GM12878 (cell line): ENCODE measurements around the gene TOMM5. TPM values are rescaled to one million over a fixed set of nuclear protein-coding genes. Genes with fewer than 3 reads are reported as not detected.

Source experiments
- ATAC-seq: fragments of 200-7000 bp; cut with Tn5 transposase; 3 replicates; pipeline ENCODE4 v1.9.1; 2020; ENCODE audit warnings: mild to moderate bottlenecking, moderate library complexity
- BruUV-seq: library from RNA; stranded (reverse); fragments of 400-500 nt; replicated peaks from 2 replicates; lab custom pipeline; 2021; lab: Mats Ljungman, UMichigan
- CTCF ChIA-PET: fragments of 300-600 bp; sonication (Branson Sonifier 250); formaldehyde crosslinking; extraction: SDS; loops from one replicate; lab custom pipeline; 2021; ENCODE audit warnings: inconsistent platforms; lab: Yijun Ruan, JAX
- POLR2A ChIA-PET: fragments of 350-600 bp; formaldehyde crosslinking; extraction: SDS; loops from one replicate; lab custom pipeline; 2021; ENCODE audit warnings: inconsistent platforms; lab: Charles Lee
- RAD21 ChIA-PET: fragments of 300-600 bp; sonication (Branson Sonifier 250); formaldehyde crosslinking; loops from one replicate; lab custom pipeline; 2023; ENCODE audit warnings: antibody characterized with exemption; ENCODE audit not compliant: unreplicated experiment; lab: Charles Lee
- SMC1A ChIA-PET: fragments of 300-600 bp; sonication (Branson Sonifier 250); formaldehyde crosslinking; loops from one replicate; lab custom pipeline; 2023; ENCODE audit not compliant: unreplicated experiment, uncharacterized antibody; lab: Charles Lee
- DNase-seq: peaks from one replicate; pipeline ENCODE4 v3.0.0-alpha.2; 2011; ENCODE audit warnings: low read depth, low spot score
- FAIRE-seq: peaks from 3 replicates; lab custom pipeline; 2011; peaks lifted over from hg19 to GRCh38; lab: Jason Lieb, UNC
- H2AFZ ChIP-seq: 2 replicates; pipeline ENCODE4 v1.6.0; 2011; ENCODE audit warnings: low read depth, low read length, control low read depth; ENCODE audit not compliant: control insufficient read depth
- H3K27ac ChIP-seq: 2 replicates; pipeline ENCODE4 v1.5.1; 2011; ENCODE audit warnings: control low read depth; ENCODE audit not compliant: control insufficient read depth, insufficient read depth
- H3K27me3 ChIP-seq, 2 experiments: replicated peaks in 1 of 2; 2 replicates each; pipeline versions ENCODE4 v1.6.0 to v1.6.1; 2011; ENCODE audit warnings: low read length in 1 of 2; ENCODE audit not compliant: control insufficient read depth in 2 of 2, insufficient read depth in 2 of 2
- H3K36me3 ChIP-seq, 2 experiments: 2 replicates each; pipeline ENCODE4 v1.5.1; 2011; ENCODE audit warnings: low read length in 1 of 2; ENCODE audit not compliant: control insufficient read depth in 2 of 2, insufficient read depth in 2 of 2
- H3K4me1 ChIP-seq: 2 replicates; pipeline ENCODE4 v1.6.1; 2011; ENCODE audit warnings: mild to moderate bottlenecking, low read length, moderate library complexity, mixed read lengths; ENCODE audit not compliant: control insufficient read depth, insufficient read depth
- H3K4me2 ChIP-seq: 2 replicates; pipeline ENCODE4 v1.6.0; 2011; ENCODE audit warnings: control low read depth; ENCODE audit not compliant: control insufficient read depth, insufficient read depth
- H3K4me3 ChIP-seq: fragments of 200-600 bp; sonication (generic); 2 replicates; pipeline ENCODE4 v1.5.1; 2016
- H3K79me2 ChIP-seq: 2 replicates; pipeline ENCODE4 v1.6.0; 2011; ENCODE audit warnings: low read length; ENCODE audit not compliant: control insufficient read depth, insufficient read depth
- H3K9ac ChIP-seq: 2 replicates; pipeline ENCODE4 v1.8.0; 2011; ENCODE audit warnings: low read length, control low read depth, mixed read lengths; ENCODE audit not compliant: control insufficient read depth, insufficient read depth
- H3K9me3 ChIP-seq: replicated peaks from 3 replicates; pipeline ENCODE4 v1.5.1; 2011; ENCODE audit warnings: mild to moderate bottlenecking, low read length; ENCODE audit not compliant: control insufficient read depth, insufficient read depth
- H4K20me1 ChIP-seq: 2 replicates; pipeline ENCODE4 v1.6.0; 2011; ENCODE audit not compliant: control insufficient read depth, insufficient read depth
- BMI1 ChIP-seq: fragments of 450-650 bp; IDR thresholded peaks from 2 replicates; pipeline ENCODE4 v1.6.1; 2016; ENCODE audit warnings: mild to moderate bottlenecking, moderate library complexity, borderline replicate concordance
- EP300 ChIP-seq, 2 experiments: fragments of 150-350 bp in 1 of 2; IDR thresholded peaks; 2 replicates each; pipeline ENCODE4 v1.6.1; 2011 to 2012; ENCODE audit warnings: low read depth in 2 of 2, low read length in 2 of 2, borderline replicate concordance in 1 of 2, improper control_type of control experiment in 1 of 2, inconsistent platforms in 1 of 2; ENCODE audit not compliant: control insufficient read depth in 1 of 2
- IKZF2 ChIP-seq, 2 experiments: fragments of 450-650 bp; IDR thresholded peaks; 2 replicates each; pipeline ENCODE4 v1.6.1; 2017; ENCODE audit warnings: mild to moderate bottlenecking in 2 of 2, moderate library complexity in 2 of 2
- MYB ChIP-seq: fragments of 150-350 bp; IDR thresholded peaks from 2 replicates; pipeline ENCODE4 v1.6.1; 2014; ENCODE audit warnings: mild to moderate bottlenecking, low read depth, low read length, borderline replicate concordance
- NR2F1 ChIP-seq: fragments of 450-650 bp; conservative IDR thresholded peaks from 2 replicates; pipeline ENCODE4 v1.6.1; 2017; ENCODE audit warnings: mild to moderate bottlenecking
- POLR2AphosphoS5 ChIP-seq: IDR thresholded peaks from 2 replicates; pipeline ENCODE4 v1.6.1; 2011; ENCODE audit warnings: mild to moderate bottlenecking, low read length, inconsistent platforms
- SREBF1 ChIP-seq: IDR thresholded peaks from 2 replicates; pipeline ENCODE4 v1.6.1; 2012; ENCODE audit warnings: mild to moderate bottlenecking, low read length
- SRF ChIP-seq, 2 experiments: IDR thresholded peaks; 2 replicates each; pipeline ENCODE4 v1.6.1; 2011; ENCODE audit warnings: low read depth in 2 of 2, low read length in 2 of 2, mild to moderate bottlenecking in 1 of 2, moderate library complexity in 1 of 2
- SUZ12 ChIP-seq: fragments of 200-600 bp; sonication (generic); IDR thresholded peaks from one replicate; pipeline ENCODE4 v1.6.1; 2018; ENCODE audit warnings: antibody characterized with exemption, mild to moderate bottlenecking; ENCODE audit not compliant: unreplicated experiment
- USF1 ChIP-seq: IDR thresholded peaks from 2 replicates; pipeline ENCODE4 v1.6.1; 2011; ENCODE audit warnings: borderline replicate concordance, low read depth, mild to moderate bottlenecking, moderate library complexity, mixed read lengths, low read length; ENCODE audit not compliant: insufficient read depth; ENCODE audit errors: extremely low read length
- USF2 ChIP-seq: IDR thresholded peaks from 2 replicates; pipeline ENCODE4 v1.6.1; 2011; ENCODE audit warnings: low read depth, low read length, improper control_type of control experiment, borderline replicate concordance
- ZNF24 ChIP-seq: fragments of 450-650 bp; IDR thresholded peaks from 2 replicates; pipeline ENCODE4 v1.6.1; 2017; ENCODE audit warnings: antibody characterized with exemption, mild to moderate bottlenecking
- in situ Hi-C: fragments of 300-500 bp; cut with MboI; formaldehyde crosslinking; loops from 9 replicates; pipeline ENCODE4 v1.14.3; 2018; ENCODE audit warnings: mixed read lengths
- intact Hi-C: fragments of 100-400 bp; cut with micrococcal nuclease; formaldehyde crosslinking; loops from one replicate; pipeline ENCODE4 v1.14.2; 2022; ENCODE audit not compliant: unreplicated experiment
- polyA plus RNA-seq, 11 experiments: library from polyadenylated mRNA; depleted of rRNA in 4 of 11; unstranded in 6 of 11; stranded (reverse) in 5 of 11; fragments of >200 nt; fragmentation: Nextera tagmentation in 4 of 11; fragmentation: Illumina TruSeq in 1 of 11; extraction: Ambion mirVana in 4 of 11; extraction: Trizol in 1 of 11; gene quantifications; 1 replicate in 1 of 11; 2 replicates in 10 of 11; pipeline versions ENCODE4 v1.2.1 to v1.2.3, GENCODE V29; 2011 to 2016; ENCODE audit warnings: inconsistent platforms in 2 of 11, missing spikeins in 2 of 11, low read depth in 1 of 11
- total RNA-seq, 4 experiments: library from RNA; depleted of rRNA in 3 of 4; stranded (reverse); fragments of >200 nt in 3 of 4; fragmentation: Illumina TruSeq in 1 of 4; extraction: Trizol in 1 of 4; gene quantifications; 2 replicates each; pipeline versions ENCODE4 v1.2.1 to v1.2.3, GENCODE V29; 2013 to 2021

The TOMM5 gene
- total and polyA plus RNA-seq, 10 of the 15 experiments (the other 5 are each of a cell fraction or from before 2014, with no cell fraction given) = 152 to 1,143 (median 351) TPM

GRCh38 chr9:37549527-37549926 lies 42.9 kb downstream of the TOMM5 start:
- in situ Hi-C loops = no loop called here
- CTCF ChIA-PET = no interaction called here
- POLR2A ChIA-PET = interaction anchor here (0.6 to 1.0 kb wide), 2 partner anchors 25 to 848 kb away, joined by 3 to 6 read pairs; no protein-coding TSS in a partner anchor

More at GRCh38 chr9:37549527-37549926, 42.9 kb downstream of the TOMM5 start:
- ATAC-seq = no peak
- intact Hi-C loops = no loop called here
- no peak overlapping the region for H3K4me2 ChIP-seq
- no peaks in the 10 kb centered on the region for H3K27me3 ChIP-seq
- ChIA-PET SMC1A (no interaction called here), RAD21 (no interaction called here)
- no TSS peak for BruUV-seq
- H3K79me2 ChIP-seq = no peaks in the 10 kb centered on the region
- no peaks in the 10 kb centered on the region for H4K20me1 ChIP-seq
- no peak overlapping the region for H3K9ac ChIP-seq
- H3K36me3 ChIP-seq = no peaks in the 10 kb centered on the region
- no peak for DNase-seq
- TF ChIP-seq SREBF1 (no peak), ZNF24 (no peak), MYB (no peak), USF1 (no peak), SUZ12 (no peak), EP300 (IDR thresholded peaks at IDR 0.05; ENCODE audit: borderline replicate concordance in 1 of 2, control insufficient read depth in 1 of 2, low read depth in 2 of 2, low read length in 2 of 2) (no peak), NR2F1 (no peak), USF2 (no peak), POLR2AphosphoS5 (no peak), SRF (IDR thresholded peaks at IDR 0.05; ENCODE audit: low read depth in 2 of 2, low read length in 2 of 2) (no peak), IKZF2 (IDR thresholded peaks at IDR 0.05) (no peak), BMI1 (no peak)
- FAIRE-seq = no peak
- H3K27ac ChIP-seq = no peak overlapping the region
- H3K4me1 ChIP-seq = no peaks in the 10 kb centered on the region
- no peak overlapping the region for H3K4me3 ChIP-seq
- no peak overlapping the region for H2AFZ ChIP-seq
- H3K9me3 ChIP-seq = no peaks in the 10 kb centered on the region
